IPS-NIHi7 (cell line): Measurements from ENCODE around the gene PTPRE.

Experiments used
- DNase-seq: peaks from one replicate; pipeline ENCODE4 v3.0.0; 2012; ENCODE audit warnings: mixed read lengths; ENCODE audit errors: extremely low spot score

PTPRE gene, protein sequence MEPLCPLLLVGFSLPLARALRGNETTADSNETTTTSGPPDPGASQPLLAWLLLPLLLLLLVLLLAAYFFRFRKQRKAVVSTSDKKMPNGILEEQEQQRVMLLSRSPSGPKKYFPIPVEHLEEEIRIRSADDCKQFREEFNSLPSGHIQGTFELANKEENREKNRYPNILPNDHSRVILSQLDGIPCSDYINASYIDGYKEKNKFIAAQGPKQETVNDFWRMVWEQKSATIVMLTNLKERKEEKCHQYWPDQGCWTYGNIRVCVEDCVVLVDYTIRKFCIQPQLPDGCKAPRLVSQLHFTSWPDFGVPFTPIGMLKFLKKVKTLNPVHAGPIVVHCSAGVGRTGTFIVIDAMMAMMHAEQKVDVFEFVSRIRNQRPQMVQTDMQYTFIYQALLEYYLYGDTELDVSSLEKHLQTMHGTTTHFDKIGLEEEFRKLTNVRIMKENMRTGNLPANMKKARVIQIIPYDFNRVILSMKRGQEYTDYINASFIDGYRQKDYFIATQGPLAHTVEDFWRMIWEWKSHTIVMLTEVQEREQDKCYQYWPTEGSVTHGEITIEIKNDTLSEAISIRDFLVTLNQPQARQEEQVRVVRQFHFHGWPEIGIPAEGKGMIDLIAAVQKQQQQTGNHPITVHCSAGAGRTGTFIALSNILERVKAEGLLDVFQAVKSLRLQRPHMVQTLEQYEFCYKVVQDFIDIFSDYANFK

DNA sequence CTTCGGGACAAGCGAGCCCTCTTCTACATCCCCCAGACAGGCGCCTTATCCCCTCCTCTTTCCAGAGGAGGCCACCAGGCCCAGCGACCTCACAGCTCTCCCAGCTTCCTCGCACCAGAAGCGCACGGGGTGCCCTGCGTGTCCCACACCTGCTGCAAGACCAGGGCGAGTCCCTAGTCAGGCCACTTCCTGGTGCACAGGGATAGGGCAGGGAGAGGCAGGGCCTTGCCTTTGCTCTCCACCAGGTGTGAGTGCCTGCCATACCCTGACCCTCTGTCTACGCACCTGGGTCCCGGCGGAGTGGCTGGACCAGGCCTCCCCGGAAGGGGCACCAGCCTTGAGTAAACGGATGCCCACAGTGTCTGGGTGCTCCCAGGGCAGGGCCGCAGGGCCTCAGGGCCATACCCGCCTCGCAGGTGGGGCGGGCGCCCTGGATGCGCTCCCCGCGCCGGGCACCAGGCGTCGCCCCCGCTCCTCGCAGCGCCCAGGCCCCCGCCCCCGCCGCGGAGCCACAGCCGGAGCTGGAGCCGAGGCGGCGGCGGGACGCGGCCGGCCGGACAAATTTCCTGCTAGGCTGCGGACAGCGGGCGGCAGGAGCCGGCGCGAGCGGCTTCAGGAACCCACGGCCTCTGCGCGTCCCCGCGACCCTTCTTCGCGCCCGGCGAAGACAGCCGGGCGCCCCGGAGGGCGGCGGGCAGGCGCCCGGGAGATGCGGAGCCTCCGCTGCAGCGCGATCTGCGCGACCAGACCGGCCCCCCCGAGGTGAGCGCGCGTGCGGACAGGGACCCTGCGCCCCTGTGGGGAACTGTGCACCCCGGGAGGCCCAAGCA lies at the start of gene PTPRE:
Gene PTPRE (plus strand): TSS at position 556 of the 830 bp plus-strand sequence. CDS start 133,779 bp downstream, outside the sequence.
- peak; percentile 92 for DNase-seq

DNA sequence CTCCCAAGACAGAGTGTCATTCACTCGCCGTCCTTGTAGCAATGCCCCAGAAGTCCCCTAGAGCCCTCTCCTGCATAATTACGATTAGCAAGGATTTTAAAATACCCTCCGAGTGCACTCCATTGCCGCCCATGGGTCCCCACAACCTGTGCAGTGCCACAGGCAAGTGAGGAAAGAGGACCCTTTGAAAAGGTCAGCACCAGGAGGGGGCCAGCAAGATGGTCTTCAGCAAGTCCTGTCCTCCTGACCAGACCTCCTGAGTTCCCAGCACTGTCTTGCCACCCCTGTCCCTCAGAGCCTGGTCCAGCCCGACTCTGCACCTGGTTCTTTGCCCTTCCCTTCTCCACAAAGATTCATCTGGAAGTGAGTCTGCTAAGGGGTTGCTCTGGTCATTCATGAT lies 46.3 kb upstream of the PTPRE start:
- DNase-seq: no peak

DNA sequence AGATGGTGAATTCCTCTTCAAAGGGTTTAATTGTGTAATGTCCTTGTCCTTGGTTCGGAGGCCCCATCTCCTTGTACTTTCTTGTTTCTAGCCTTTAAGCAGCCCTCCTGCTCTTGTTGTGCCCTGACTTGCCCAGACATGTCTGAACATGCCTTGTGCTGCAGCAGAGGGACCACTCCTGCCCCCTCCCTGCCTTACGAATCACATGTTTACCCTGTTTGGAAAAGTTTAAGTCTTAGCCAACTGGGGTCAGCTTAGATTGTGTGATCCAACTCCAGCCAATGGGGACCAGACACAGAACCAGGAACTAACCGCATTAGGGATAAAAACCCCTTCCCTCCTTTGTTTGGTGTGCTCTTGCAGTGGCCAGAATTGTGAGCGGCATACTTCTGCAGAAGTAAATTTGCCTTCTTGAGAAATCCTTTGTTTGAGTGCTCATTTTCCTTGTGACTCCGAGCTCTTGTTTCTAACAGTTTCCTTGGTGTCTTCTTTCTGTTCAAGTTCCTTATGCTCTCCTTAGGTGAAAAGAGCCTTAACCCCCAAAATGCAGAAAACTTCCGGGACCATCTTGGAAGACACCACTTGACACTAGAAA lies 43.6 kb upstream of the PTPRE start:
- DNase-seq: no peak

DNA sequence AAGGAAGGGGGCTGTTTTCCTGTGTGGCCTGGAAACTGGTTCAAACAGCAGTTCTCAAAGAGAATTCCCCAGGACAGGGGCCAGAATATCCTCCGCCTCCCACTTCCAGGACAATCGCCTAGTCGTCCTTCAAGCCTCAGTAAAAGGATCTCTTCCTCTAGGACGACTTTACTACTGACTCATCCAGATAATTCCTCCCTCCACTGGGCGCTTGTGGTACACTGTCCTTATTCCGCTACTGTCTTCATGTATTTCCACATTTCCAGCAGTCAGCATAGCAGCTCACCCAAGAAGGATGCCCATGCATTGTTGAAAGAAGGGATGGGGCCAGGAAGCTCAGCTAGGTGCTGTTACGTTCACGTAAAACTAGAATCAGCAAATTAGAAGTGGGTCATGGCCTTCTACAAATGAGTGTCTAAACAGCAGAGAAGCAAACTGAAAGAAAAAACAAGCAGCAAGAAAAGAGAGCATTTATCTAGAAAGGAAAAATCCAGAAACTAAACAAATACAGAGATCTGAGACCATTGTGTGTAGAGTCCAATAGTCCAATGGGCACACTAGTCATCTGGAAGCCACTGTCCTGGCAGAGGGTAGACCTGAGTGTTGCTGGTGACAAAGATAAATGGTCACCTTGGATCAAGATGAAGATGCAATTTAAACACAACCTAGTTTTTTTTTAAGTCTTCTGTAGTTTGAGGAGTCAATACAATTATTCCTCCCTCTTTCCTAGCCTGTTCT lies 40.5 kb upstream of the PTPRE start:
- no peak for DNase-seq

DNA sequence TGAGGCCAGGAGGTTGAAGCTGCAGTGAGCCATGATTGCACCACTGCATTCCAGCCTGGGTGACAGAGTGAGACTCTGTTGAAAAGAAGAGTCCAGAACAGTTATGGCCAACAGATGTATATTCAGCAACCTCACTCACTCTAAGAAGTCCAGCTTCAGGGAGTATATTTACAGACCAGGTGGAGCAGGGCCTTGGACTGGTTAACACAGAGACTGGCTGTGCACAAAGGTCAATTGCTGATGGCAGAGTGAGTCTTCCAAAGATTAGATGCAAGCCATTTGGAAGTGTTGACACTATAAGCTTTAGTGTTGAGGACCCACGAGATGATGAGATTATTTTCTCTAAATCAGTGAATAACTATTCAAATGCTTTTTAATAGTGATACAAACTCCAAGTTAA lies 39.1 kb upstream of the PTPRE start:
- no peak for DNase-seq

DNA sequence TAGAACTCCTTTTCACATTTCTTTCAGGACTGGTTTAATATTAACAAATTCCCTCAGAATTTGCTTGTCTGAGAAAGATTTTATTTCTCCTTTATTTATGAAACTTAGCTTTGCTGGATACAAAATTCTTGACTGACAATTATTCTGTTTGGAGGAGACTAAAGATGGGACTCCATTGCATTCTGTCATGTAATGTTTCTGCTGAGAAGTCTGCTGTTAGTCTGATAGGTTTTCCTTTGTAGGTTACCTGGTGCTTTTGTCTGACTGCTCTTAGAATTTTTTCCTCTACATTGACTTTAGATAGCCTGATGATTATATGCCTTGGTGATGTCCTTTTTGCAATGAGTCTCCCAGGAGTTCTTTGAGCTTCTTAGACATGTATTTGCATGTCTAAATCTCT lies 37.6 kb upstream of the PTPRE start:
- DNase-seq: no peak

DNA sequence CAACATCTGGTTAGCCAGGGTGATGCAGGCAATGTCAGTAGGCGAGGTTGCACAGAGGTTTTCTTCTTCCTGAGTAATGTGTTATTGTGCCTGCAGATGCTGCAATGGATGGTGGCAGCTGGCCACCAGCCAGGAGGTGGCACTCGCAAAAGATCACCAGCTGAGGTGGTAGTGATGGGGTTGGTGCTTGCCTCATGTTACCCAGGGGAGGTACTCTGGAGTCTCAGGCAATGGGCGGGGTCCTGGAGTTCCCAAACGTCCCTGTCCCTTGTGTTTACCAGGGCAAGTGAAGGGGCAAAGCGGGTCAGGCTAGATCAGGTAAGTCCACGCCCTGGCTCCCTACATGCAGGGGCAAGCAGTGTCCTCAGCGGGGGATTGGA lies 35.3 kb upstream of the PTPRE start:
- no peak for DNase-seq

DNA sequence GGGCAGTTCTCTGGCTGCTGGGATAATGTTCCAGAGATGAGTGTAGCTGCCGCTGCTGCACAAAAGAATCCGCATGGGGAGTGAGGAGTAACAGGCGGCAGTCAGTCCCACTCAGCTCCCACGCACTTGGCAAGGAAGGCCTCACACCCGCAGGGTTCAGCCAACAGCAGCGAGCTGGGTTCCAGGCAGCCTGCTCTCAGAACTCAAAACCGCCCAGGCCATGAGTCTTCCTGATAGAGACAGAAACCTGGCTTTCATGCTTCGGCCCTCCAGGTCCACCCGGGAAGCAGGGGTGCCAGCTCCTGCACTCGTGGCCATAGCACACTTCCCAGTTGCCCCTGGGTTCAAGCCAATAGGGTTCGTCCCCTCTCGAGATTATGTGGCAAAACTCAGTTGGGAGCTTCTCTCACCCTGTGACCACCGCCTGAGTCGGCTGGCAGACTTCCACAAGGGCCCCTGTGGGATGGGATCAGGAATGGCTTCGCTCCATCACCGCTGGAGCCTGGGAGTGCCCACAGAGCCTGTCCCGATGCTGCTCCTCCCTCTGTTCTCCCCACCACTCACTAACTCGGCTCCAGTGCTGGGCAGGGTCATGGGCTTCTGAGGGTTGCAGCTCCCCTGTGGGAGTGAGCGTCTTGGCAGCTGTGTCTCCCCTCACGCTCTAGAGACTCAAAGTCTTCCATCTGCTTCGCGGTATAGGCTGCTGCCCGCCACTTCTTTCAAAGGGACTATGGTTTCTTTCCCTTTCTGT lies 34.7 kb upstream of the PTPRE start:
- no peak for DNase-seq

DNA sequence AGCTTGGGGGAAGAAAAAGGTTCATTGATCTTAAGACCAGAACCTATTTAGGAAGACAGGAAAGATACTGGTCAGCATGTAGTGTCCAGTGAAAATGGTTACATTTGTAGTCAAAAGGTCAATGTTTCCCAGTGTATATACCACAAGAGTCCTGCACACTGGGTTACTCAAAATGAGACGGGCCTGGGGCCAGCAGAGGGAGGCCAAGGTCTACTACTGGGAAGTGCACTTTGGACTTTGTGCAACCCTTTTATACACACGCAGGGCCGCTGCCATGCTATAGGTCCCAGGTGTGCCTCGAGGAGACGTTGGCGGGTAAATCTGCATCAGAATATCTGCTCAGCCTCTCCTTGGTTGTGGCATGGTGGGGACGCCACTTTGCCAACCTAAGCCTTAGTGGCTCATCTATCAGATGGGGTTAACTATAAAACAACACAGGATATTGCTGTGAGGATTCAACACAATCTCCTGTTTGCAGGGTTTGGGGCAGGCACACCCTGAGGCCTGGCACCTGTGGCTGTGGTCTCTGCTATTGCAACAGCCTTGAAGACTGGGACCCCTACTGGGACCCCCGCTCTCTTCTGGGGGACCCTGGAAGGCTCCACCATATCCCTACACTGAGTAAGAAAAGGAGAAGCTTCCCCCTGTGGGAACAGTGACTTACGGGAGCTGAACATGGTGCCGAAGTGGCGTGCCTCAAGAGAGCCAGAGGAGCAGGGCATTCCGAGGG lies 33.9 kb upstream of the PTPRE start:
- DNase-seq: no peak

DNA sequence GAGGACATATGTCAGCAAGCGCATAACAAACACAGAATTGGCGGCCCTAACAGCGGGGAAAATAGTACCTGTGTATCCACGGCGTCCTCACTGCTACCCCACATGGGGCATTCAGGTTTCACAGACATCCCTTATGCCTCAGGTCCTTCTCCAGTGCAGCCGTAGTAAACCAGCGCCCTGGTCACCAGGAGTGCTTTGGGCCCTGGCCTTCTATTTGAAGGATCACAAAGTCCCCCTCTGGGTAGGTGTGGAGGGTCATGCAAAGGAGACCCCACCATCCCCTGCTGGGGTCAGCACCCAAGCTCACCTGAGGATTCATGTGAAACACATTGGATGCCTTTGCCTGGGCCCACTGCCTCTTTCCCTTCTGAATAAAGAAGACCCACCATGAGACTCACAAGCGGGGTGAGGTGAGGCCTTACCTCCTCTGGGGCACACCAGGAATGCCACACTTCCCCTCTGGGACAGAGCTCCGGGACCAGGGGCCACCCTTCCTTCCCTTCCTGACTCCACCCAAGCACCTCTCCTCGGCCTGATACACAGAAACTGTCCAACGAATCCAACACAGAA lies 32.9 kb upstream of the PTPRE start:
- no peak for DNase-seq

DNA sequence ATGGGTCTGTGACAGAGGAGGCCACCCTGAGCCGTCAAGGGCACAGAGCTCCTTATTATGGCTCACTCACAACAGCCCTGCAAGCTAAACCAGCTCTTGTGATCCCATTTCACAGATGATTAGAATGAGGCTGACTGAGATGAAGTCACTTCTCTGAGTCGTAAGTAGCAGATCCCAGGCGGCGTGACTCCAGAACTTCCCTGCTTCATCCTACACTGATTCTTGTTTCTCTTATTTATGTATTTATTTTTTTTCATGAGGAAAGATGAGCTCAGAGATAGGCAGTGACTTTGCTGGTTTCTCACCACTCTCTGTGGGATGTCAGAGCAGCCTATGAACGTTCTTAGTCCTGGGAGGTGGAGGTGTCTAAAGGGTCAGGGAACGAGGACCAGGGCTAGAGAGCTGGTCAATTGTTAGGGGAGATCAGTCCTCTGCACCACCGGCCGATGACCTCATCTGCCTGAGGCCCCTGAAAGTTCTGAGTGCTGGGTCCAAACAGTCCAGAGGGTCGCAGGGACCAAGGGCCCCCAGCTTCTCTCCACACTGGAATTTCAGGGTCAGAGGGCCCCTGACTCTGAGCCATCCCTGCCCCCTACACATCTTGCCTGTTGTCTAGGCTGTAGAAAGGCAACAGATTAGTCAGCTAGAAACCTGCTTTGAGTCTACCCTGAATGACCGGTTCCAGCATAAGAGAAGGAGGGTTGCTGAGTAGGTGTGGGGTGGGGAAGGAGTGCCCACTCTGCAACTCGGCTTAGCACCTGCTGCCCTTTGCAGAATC lies 32.0 kb upstream of the PTPRE start:
- no peak for DNase-seq

DNA sequence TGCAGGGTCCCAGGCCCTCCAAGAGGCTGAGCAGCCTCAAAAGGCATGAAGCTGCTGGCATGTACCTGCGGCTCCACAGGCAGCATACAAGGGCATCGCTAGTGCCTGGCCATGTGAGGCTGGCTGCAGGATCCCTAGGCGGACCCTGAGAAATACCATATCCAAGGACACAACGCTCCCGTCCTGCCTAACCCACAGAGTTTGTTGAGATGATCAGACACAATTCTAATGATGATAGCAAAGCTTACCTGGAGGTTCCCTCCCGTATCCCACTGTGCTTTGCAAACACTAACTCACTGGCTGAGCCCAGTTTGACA lies 31.5 kb upstream of the PTPRE start:
- DNase-seq: no peak

DNA sequence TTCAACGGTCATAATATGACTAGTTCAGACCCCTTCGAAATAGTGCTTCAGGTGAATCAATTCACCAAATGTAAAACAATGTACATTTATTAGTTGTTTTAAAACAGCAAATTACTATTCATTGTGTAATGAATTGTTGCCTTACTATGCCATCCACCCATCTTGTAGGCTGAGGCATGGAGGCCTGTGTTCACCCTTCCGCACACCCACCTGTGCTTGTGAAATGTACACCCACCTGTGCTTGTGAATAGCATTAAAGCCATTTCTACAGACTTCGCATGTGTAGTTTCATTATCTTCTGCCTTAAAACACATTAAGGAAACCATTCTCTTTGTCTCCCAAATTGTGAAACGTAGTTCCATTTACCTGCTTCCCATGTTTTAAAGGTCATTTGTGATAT lies 31.0 kb upstream of the PTPRE start:
- no peak for DNase-seq

DNA sequence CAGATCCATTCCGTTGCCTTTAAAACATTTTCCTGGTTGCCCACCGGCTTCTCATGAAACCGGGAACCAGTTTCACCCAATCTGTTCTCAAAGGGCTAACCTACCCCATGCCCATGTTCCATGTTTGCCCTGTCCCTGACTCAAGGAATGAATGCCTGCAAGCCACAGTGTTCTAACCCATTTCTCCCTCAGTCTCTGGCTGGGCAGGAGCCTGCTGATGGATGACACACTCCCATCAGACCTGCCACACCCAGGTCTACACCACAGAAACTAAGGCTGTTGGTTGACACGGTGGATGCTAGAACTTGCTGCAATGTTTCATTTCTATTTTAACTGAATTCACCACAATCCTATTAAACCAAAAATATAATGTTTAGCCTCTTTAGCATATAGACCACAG lies 29.8 kb upstream of the PTPRE start:
- no peak for DNase-seq

DNA sequence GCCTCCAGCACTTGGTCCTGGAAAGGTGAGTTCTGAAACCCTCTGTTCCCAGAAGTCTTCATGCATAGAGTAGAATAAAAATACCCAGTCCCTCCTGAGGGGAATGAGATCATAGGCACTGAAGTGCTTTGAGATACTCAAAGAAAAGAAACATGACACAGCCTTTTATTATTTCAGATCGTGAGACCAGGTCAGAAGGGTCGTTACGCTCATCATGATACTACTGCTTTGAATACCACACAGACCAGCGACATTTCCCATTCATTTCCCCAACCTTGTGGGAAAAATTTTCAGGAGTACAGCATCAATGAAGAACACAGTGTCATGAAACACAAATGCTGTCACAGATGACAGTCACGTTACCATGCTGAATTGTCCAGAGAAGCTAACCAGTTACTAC lies 29.2 kb upstream of the PTPRE start:
- DNase-seq: no peak

DNA sequence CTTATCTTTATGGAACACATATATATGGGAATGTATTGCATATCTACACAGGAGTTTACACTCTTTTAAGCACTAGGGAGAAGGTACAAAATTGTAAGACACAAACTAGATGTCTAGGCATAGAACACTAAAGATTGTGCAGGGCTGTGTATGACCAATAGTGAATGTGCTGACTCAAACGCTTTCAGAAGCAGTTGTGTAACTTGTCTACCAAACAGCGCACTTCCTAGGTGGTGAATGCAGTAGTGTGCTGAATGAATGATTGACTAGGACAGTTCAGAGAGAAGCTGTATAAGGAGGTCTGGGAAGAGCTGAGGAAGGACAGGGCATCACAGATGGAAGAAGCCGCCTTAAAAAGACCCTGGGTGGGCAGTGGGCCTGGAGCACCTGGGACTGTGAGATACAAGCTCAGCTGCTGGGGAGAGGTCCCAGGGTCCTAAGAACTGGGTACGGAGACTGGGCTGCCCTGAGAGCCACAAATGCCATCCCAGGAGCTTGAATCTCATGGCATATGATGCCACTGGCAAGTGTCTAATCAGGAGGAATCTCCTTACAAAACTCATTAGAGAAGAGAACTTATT lies 28.3 kb upstream of the PTPRE start:
- no peak for DNase-seq

DNA sequence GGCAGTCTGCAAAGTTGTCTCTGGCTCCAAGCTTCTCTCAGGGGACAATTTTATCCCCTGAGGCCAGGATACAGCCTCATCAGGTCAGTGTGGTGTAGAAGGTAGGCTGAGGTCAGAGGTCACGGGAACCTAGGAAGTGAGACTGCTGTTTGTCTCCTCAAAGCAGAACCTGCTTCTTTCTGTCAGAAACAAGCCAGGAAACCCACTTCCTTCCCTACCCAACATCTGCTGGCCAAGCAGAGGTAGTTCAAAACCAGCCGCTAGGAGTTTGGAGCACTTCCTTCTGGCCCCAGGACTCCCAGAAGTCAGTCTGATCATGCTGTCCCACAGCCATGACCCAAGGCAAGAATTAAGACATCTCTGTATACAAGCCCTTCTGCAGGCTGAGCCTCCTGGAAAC lies 26.3 kb upstream of the PTPRE start:
- DNase-seq: no peak

DNA sequence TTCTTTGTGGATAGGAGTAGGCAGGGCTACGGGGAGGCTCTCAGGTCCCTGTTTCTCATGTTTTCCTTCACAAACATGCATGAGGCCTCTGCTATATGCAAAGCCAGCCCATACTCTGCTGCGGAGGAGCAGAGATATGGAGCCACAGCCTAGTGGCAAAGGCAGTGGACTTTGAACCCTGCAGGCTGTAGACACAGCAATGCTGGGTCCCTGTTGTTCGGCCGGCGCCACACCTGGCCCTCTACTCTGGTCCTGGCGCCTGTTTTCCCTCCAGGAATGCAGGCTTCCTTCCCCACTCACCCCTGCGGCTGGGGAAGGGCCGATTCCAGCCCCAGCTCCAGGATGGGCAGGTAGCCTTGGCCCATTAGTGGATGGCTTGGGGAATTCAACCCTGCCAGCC lies 25.6 kb upstream of the PTPRE start:
- DNase-seq: no peak

DNA sequence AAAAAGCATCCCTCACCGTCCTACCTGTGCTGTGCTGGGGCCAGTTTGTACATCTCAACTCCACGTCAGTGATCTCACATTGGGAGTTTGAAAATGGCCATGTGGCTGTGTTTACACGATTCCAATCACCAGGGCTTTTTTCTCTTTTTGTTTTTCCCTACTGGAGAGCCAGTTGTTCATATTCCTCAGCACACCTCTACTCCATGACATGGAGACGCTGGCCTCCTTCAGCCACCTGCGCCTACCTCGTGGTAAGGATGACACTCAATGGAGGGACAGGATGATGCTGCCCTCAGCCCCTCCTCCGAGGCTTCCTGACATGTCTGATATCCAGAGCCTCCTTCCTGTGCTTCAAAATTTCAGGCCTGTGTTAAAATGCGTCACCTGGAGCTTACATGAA lies 24.5 kb upstream of the PTPRE start:
- no peak for DNase-seq
